Measurements from ENCODE around the gene ENG.

ENG gene

GRCh38 chr9:127857278-127857677 is 2.8 kb upstream of the ENG start:
- no peak for TF ChIP-seq CTCF (IDR thresholded peaks at IDR 0.05; ENCODE audit: borderline replicate concordance, control extremely low read depth, extremely low read depth, insufficient read depth, missing control alignments)
- no peak for DNase-seq (ENCODE audit: low spot score)
- in situ Hi-C loops (cut with MboI; ENCODE audit: low sequenced_read_pairs, unreplicated experiment) = no loop called here

GRCh38 chr9:127856729-127857116 is 2.3 kb upstream of the ENG start:
- in situ Hi-C loops (cut with MboI; ENCODE audit: low sequenced_read_pairs, unreplicated experiment) = no loop called here
- no peak for TF ChIP-seq CTCF (IDR thresholded peaks at IDR 0.05; ENCODE audit: borderline replicate concordance, control extremely low read depth, extremely low read depth, insufficient read depth, missing control alignments)
- no peak for DNase-seq (ENCODE audit: low spot score)

- no peak for TF ChIP-seq CTCF (IDR thresholded peaks at IDR 0.05; ENCODE audit: borderline replicate concordance, control extremely low read depth, extremely low read depth, insufficient read depth, missing control alignments)
- no peak for DNase-seq (ENCODE audit: low spot score)
- in situ Hi-C loops (cut with MboI; ENCODE audit: low sequenced_read_pairs, unreplicated experiment) = no loop called here
These were observed 1.8 kb upstream of the ENG start for GRCh38 chr9:127856094-127856728.

- no peak for TF ChIP-seq CTCF (IDR thresholded peaks at IDR 0.05; ENCODE audit: borderline replicate concordance, control extremely low read depth, extremely low read depth, insufficient read depth, missing control alignments)
- no peak for DNase-seq (ENCODE audit: low spot score)
- in situ Hi-C loops (cut with MboI; ENCODE audit: low sequenced_read_pairs, unreplicated experiment) = no loop called here
These were observed 1.1 kb upstream of the ENG start for GRCh38 chr9:127855522-127855921.

- in situ Hi-C loops (cut with MboI; ENCODE audit: low sequenced_read_pairs, unreplicated experiment) = no loop called here
- no peak for TF ChIP-seq CTCF (IDR thresholded peaks at IDR 0.05; ENCODE audit: borderline replicate concordance, control extremely low read depth, extremely low read depth, insufficient read depth, missing control alignments)
- no peak for DNase-seq (ENCODE audit: low spot score)
These were observed 502 bp upstream of the ENG start for GRCh38 chr9:127854960-127855359.

GRCh38 chr9:127853312-127854183 is 910 bp downstream of the ENG start:
- in situ Hi-C loops (cut with MboI; ENCODE audit: low sequenced_read_pairs, unreplicated experiment) = no loop called here
- TF ChIP-seq CTCF (IDR thresholded peaks at IDR 0.05; ENCODE audit: borderline replicate concordance, control extremely low read depth, extremely low read depth, insufficient read depth, missing control alignments) = no peak
- DNase-seq (ENCODE audit: low spot score) = no peak

All from GM13976 (cell line).